HepG2 (cell line): ENCODE measurements around the gene BBS1. TPM values are rescaled to one million over a fixed set of nuclear protein-coding genes. Genes with fewer than 3 reads are reported as not detected.

Experiments
- ATAC-seq: fragments of 200-7000 bp; cut with Tn5 transposase; 3 replicates; pipeline ENCODE4 v1.9.1; 2020; ENCODE audit warnings: mild to moderate bottlenecking, moderate library complexity
- BruUV-seq: library from RNA; stranded (reverse); fragments of 400-500 nt; replicated peaks from 2 replicates; lab custom pipeline; 2021; lab: Mats Ljungman, UMichigan
- CTCF ChIA-PET: fragments of 300-600 bp; formaldehyde crosslinking; extraction: SDS; loops from one replicate; lab custom pipeline; 2021; ENCODE audit warnings: low total read pairs, inconsistent platforms, low intra/inter-chr PET ratio; lab: Yijun Ruan, JAX
- POLR2A ChIA-PET: fragments of 350-600 bp; sonication (Branson Sonifier 250); formaldehyde crosslinking; loops from one replicate; lab custom pipeline; 2020; ENCODE audit warnings: antibody characterized with exemption, inconsistent platforms; lab: Yijun Ruan, JAX
- DNase-seq: peaks from one replicate; pipeline ENCODE4 v3.0.0-alpha.2; 2015; ENCODE audit warnings: low spot score
- FAIRE-seq: peaks from 3 replicates; lab custom pipeline; 2011; peaks lifted over from hg19 to GRCh38; lab: Jason Lieb, UNC
- H2AFZ ChIP-seq: one replicate; pipeline ENCODE4 v1.6.1; 2011; ENCODE audit warnings: low read length, inconsistent platforms
- H3K27ac ChIP-seq: fragments of 300-600 bp; 3 replicates; pipeline ENCODE4 v1.8.0; 2011; ENCODE audit warnings: mixed run types, mild to moderate bottlenecking, mixed read lengths, low read length, inconsistent platforms; ENCODE audit not compliant: insufficient read depth; ENCODE audit errors: extremely low read length
- H3K27me3 ChIP-seq, 2 experiments: fragments of 200-600 bp in 1 of 2; 2 replicates in 1 of 2; 3 replicates in 1 of 2; pipeline versions ENCODE4 v1.6.0 to v1.8.0; 2011; ENCODE audit warnings: low read length in 2 of 2, mild to moderate bottlenecking in 2 of 2, moderate library complexity in 2 of 2, inconsistent platforms in 1 of 2; ENCODE audit not compliant: insufficient read depth in 2 of 2, control insufficient read depth in 1 of 2
- H3K36me3 ChIP-seq, 2 experiments: fragments of 200-600 bp in 1 of 2; replicated peaks in 1 of 2; 2 replicates in 1 of 2; 3 replicates in 1 of 2; pipeline versions ENCODE4 v1.5.1 to v1.8.0; 2011; ENCODE audit warnings: low read length in 2 of 2, inconsistent platforms in 1 of 2; ENCODE audit not compliant: insufficient read depth in 2 of 2, control insufficient read depth in 1 of 2
- H3K4me1 ChIP-seq: 2 replicates; pipeline ENCODE4 v1.5.1; 2012; ENCODE audit warnings: low read length, inconsistent platforms; ENCODE audit not compliant: insufficient read depth
- H3K4me2 ChIP-seq: 2 replicates; pipeline ENCODE4 v1.6.0; 2011; ENCODE audit warnings: low read depth, low read length, inconsistent platforms
- H3K4me3 ChIP-seq, 3 experiments: fragments of 200-600 bp in 1 of 3; sonication (generic), shearing (Covaris generic) in 1 of 3; replicated peaks in 1 of 3; 2 replicates each; pipeline ENCODE4 v1.5.1; 2011 to 2016; ENCODE audit warnings: low read length in 3 of 3, inconsistent platforms in 2 of 3, low read depth in 2 of 3, mild to moderate bottlenecking in 2 of 3, control low read depth in 1 of 3, mixed read lengths in 1 of 3; ENCODE audit not compliant: insufficient read depth in 1 of 3
- H3K79me2 ChIP-seq: one replicate; pipeline ENCODE4 v1.6.1; 2011; ENCODE audit warnings: low read length, inconsistent platforms; ENCODE audit not compliant: insufficient read depth
- H3K9ac ChIP-seq: 2 replicates; pipeline ENCODE4 v1.6.0; 2011; ENCODE audit warnings: mild to moderate bottlenecking, low read depth, low read length, inconsistent platforms; ENCODE audit not compliant: insufficient read depth
- H3K9me3 ChIP-seq: 2 replicates; pipeline ENCODE4 v1.5.1; 2012; ENCODE audit warnings: mild to moderate bottlenecking, low read length
- H4K20me1 ChIP-seq: 2 replicates; pipeline ENCODE4 v1.6.0; 2011; ENCODE audit warnings: inconsistent platforms, mild to moderate bottlenecking, low read length, moderate library complexity; ENCODE audit not compliant: insufficient read depth
- GPBP1L1 ChIP-seq: sonication (generic); formaldehyde crosslinking; IDR thresholded peaks from 2 replicates; pipeline ENCODE4 v1.5.0; 2020; ENCODE audit warnings: mild to moderate bottlenecking, missing genetic modification reagents
- JDP2 ChIP-seq: sonication (generic); formaldehyde crosslinking; IDR thresholded peaks from 2 replicates; pipeline ENCODE4 v1.8.1; 2022; ENCODE audit warnings: missing genetic modification reagents, borderline replicate concordance
- RNF219 ChIP-seq: sonication (generic); formaldehyde crosslinking; IDR thresholded peaks from 2 replicates; pipeline ENCODE4 v1.5.0; 2020; ENCODE audit warnings: mild to moderate bottlenecking, missing genetic modification reagents
- SNAPC5 ChIP-seq: sonication (generic); formaldehyde crosslinking; IDR thresholded peaks from 2 replicates; pipeline ENCODE4 v1.8.1; 2023; ENCODE audit warnings: mild to moderate bottlenecking, missing genetic modification reagents, borderline replicate concordance
- ZNF776 ChIP-seq: sonication (generic); formaldehyde crosslinking; IDR thresholded peaks from 2 replicates; pipeline ENCODE4 v1.4.0; 2020; ENCODE audit warnings: mild to moderate bottlenecking, missing genetic modification reagents
- WGBS: methylation state at CpG from one replicate; pipeline ENCODE4 v1.1.6; 2017; ENCODE audit warnings: low lambda C conversion rate; 5-methylcytosine and 5-hydroxymethylcytosine counted together
- in situ Hi-C: cut with HindIII; loops from 2 replicates; pipeline ENCODE4 v1.10.0; 2017; ENCODE audit warnings: low pct_unique_long_range_greater_than_20kb; ENCODE audit not compliant: extremely low pct_ligation_motif_present
- intact Hi-C: fragments of 100-400 bp; cut with micrococcal nuclease; formaldehyde crosslinking; loops from one replicate; pipeline ENCODE4 v1.10.0; 2022; ENCODE audit not compliant: unreplicated experiment
- polyA plus RNA-seq, 8 experiments: library from polyadenylated mRNA; depleted of rRNA in 3 of 8; stranded (reverse) in 7 of 8; unstranded in 1 of 8; fragments of >200 nt; fragmentation: Illumina TruSeq in 4 of 8; extraction: Trizol in 4 of 8; gene quantifications; 2 replicates each; pipeline versions ENCODE4 v1.2.1 to v1.2.3, GENCODE V29; 2011 to 2016; ENCODE audit warnings: low read depth in 4 of 8, missing spikeins in 1 of 8, mixed read lengths in 1 of 8; ENCODE audit not compliant: insufficient read depth in 1 of 8
- total RNA-seq, 5 experiments: library from RNA; depleted of rRNA; stranded (reverse); fragments of >200 nt; fragmentation: Illumina TruSeq; extraction: Trizol; gene quantifications; 2 replicates each; pipeline ENCODE4 v1.2.3, GENCODE V29; 2016; ENCODE audit warnings: low read depth in 1 of 5

Gene BBS1
- total and polyA plus RNA-seq, 2 of the 13 experiments (the other 11 are each of a cell fraction or from before 2014, with no cell fraction given): 11.7 to 14.1 TPM

GRCh38 chr11:66570079-66570849 is 59.8 kb downstream of the BBS1 start:
- POLR2A ChIA-PET: no interaction called here

More at GRCh38 chr11:66570079-66570849, 59.8 kb downstream of the BBS1 start:
- DNase-seq (no peak), ATAC-seq (no peak; the same call in 1 of the 3 replicates)
- Histone ChIP-seq H3K27me3 (peaks cover 3 to 34% of the 10 kb centered on the region in 2 experiments; a peak in 4 of 5 replicates), H3K4me3 (no peak overlapping the region), H4K20me1 (no peaks in the 10 kb centered on the region), H3K4me1 (no peaks in the 10 kb centered on the region), H3K9ac (no peak overlapping the region)
- in situ Hi-C loops (loop anchor here (25.0 kb wide), 1 partner anchor 267 kb away; the partner anchor contains the start of gene RCE1), intact Hi-C loops (no loop called here)
- CTCF ChIA-PET: no interaction called here
- TF ChIP-seq SNAPC5 (CRISPR knock-in tag) (no peak), RNF219 (CRISPR knock-in tag) (no peak), ZNF776 (CRISPR knock-in tag) (no peak), JDP2 (no peak), GPBP1L1 (CRISPR knock-in tag) (no peak)
- TF ChIP-seq, all 625 proteins: peak for 0
- Histone ChIP-seq H3K36me3 (no peaks in the 10 kb centered on the region), H3K9me3 (no peaks in the 10 kb centered on the region), H2AFZ (no peak overlapping the region), H3K4me2 (no peak overlapping the region), H3K79me2 (no peaks in the 10 kb centered on the region), H3K27ac (no peak overlapping the region)
- WGBS: 31% methylated on average over 5 of the region's 5 CpGs
- FAIRE-seq: no peak
- BruUV-seq: no TSS peak
